Lower leg skin (tissue), 3 donors: ENCODE results near the gene MAPKAPK2.

Experiments used
- CTCF ChIP-seq, 3 donors: fragments of 450-650 bp; IDR thresholded peaks; one replicate each; pipeline ENCODE4 v1.5.1; 2016; ENCODE audit warnings: antibody characterized with exemption in 3 of 3, mild to moderate bottlenecking in 3 of 3, moderate library complexity in 2 of 3
- POLR2A ChIP-seq, 2 donors: fragments of 450-650 bp; IDR thresholded peaks; one replicate each; pipeline ENCODE4 v1.6.1; 2016 to 2017; ENCODE audit warnings: antibody characterized with exemption in 2 of 2, mild to moderate bottlenecking in 1 of 2, moderate library complexity in 1 of 2

- TF ChIP-seq POLR2A (IDR thresholded peaks at IDR 0.05) (no peak), CTCF (IDR thresholded peaks at IDR 0.05) (no peak)
These were observed 50.9 kb downstream of the MAPKAPK2 start for GRCh38 chr1:206735553-206736031.
